ENCODE data around the gene GRID1.

The GRID1 gene

GRCh38 chr10:86368046-86368445, 1.5 kb upstream of the GRID1 start:
- no peak for DNase-seq

GRCh38 chr10:86367152-86367951, 757 bp upstream of the GRID1 start:
- DNase-seq, result no peak

- no peak for DNase-seq
These were observed 232 bp upstream of the GRID1 start for GRCh38 chr10:86366902-86367151.

GRCh38 chr10:86365346-86366032, 1.1 kb downstream of the GRID1 start:
- peak; percentile 19 for DNase-seq

- DNase-seq, result peak; percentile 36
These were observed 1.9 kb downstream of the GRID1 start for GRCh38 chr10:86364491-86365345.

- peak; percentile 32 for DNase-seq
These were observed 2.6 kb downstream of the GRID1 start for GRCh38 chr10:86363833-86364490.

- DNase-seq, result peak; percentile 44
These were observed 3.3 kb downstream of the GRID1 start for GRCh38 chr10:86363184-86363832.

- no peak for DNase-seq
These were observed 3.9 kb downstream of the GRID1 start for GRCh38 chr10:86362586-86363183.

GRCh38 chr10:86362129-86362527, 4.5 kb downstream of the GRID1 start:
- DNase-seq, result no peak

GRCh38 chr10:86361156-86362128, 5.2 kb downstream of the GRID1 start:
- DNase-seq, result no peak

- DNase-seq, result no peak
These were observed 5.9 kb downstream of the GRID1 start for GRCh38 chr10:86360657-86361056.

- DNase-seq, result no peak
These were observed 6.6 kb downstream of the GRID1 start for GRCh38 chr10:86359954-86360353.

GRCh38 chr10:86359111-86359510, 7.5 kb downstream of the GRID1 start:
- DNase-seq, result no peak

- no peak for DNase-seq
These were observed 8.9 kb downstream of the GRID1 start for GRCh38 chr10:86357676-86358075.

- DNase-seq, result no peak
These were observed 9.6 kb downstream of the GRID1 start for GRCh38 chr10:86357041-86357440.

GRCh38 chr10:86356296-86356695, 10.3 kb downstream of the GRID1 start:
- no peak for DNase-seq

GRCh38 chr10:86355571-86356038, 11.0 kb downstream of the GRID1 start:
- peak; percentile 80 for DNase-seq

GRCh38 chr10:86354761-86355540, 11.6 kb downstream of the GRID1 start:
- DNase-seq, result peak; percentile 36

GRCh38 chr10:86353506-86354485, 12.8 kb downstream of the GRID1 start:
- DNase-seq, result no peak
